Uterus (tissue), 4 donors: Measurements from ENCODE around the gene ATCAY. TPM values are rescaled to one million over a fixed set of nuclear protein-coding genes. Genes with fewer than 3 reads are reported as not detected.

Experiments
- DNase-seq, 2 donors: peaks; one replicate each; pipeline ENCODE4 v3.0.0-alpha.2; 2019 to 2020
- H3K27ac ChIP-seq, 2 donors: fragments of 200-600 bp; sonication (generic); 1 replicate in 1 of 2; 2 replicates in 1 of 2; pipeline ENCODE4 v1.5.1; 2016 to 2018
- H3K27me3 ChIP-seq, 2 donors: fragments of 200-600 bp; sonication (generic); one replicate each; pipeline ENCODE4 v1.5.1; 2018 to 2019; ENCODE audit warnings: control low read depth in 1 of 2
- H3K36me3 ChIP-seq, 2 donors: fragments of 200-600 bp; sonication (generic); one replicate each; pipeline ENCODE4 v1.5.1; 2019; ENCODE audit warnings: control low read depth in 1 of 2
- H3K4me1 ChIP-seq, 2 donors: fragments of 200-600 bp; sonication (generic); one replicate each; pipeline ENCODE4 v1.5.1; 2018 to 2019; ENCODE audit warnings: control low read depth in 1 of 2
- H3K4me3 ChIP-seq, 2 donors: fragments of 200-600 bp; sonication (generic); 1 replicate in 1 of 2; 2 replicates in 1 of 2; pipeline ENCODE4 v1.5.1; 2018 to 2019; ENCODE audit warnings: mild to moderate bottlenecking in 1 of 2
- H3K9me3 ChIP-seq, 2 donors: fragments of 200-600 bp; sonication (generic); one replicate each; pipeline ENCODE4 v1.5.1; 2019; ENCODE audit warnings: control low read depth in 1 of 2
- CTCF ChIP-seq, 4 experiments: fragments of 200-600 bp in 2 of 4; fragments of 450-650 bp in 2 of 4; sonication (generic) in 2 of 4; IDR thresholded peaks; one replicate each; pipeline ENCODE4 v1.5.1; 2016 to 2019; ENCODE audit warnings: antibody characterized with exemption in 4 of 4, mild to moderate bottlenecking in 2 of 4, moderate library complexity in 1 of 4
- POLR2A ChIP-seq, 2 donors: fragments of 450-650 bp; IDR thresholded peaks; one replicate each; pipeline ENCODE4 v1.6.1; 2016; ENCODE audit warnings: antibody characterized with exemption in 2 of 2, mild to moderate bottlenecking in 1 of 2, moderate library complexity in 1 of 2
- intact Hi-C: fragments of 100-400 bp; cut with DNase I; formaldehyde crosslinking; loops from one replicate; pipeline ENCODE4 v1.15.1; 2023; ENCODE audit warnings: low total_unique reads
- total RNA-seq, 4 donors: library from RNA; depleted of rRNA in 3 of 4; stranded (reverse); fragments of >200 nt in 3 of 4; gene quantifications; one replicate each; pipeline versions ENCODE4 v1.1.0 to v1.2.4, GENCODE V29; 2014 to 2023
- donor health status: DM: yes; HTN: yes; CAD: no.

Gene ATCAY
- total RNA-seq, 4 donors from 2014 or later: 0.97 TPM; not detected in 3

DNA sequence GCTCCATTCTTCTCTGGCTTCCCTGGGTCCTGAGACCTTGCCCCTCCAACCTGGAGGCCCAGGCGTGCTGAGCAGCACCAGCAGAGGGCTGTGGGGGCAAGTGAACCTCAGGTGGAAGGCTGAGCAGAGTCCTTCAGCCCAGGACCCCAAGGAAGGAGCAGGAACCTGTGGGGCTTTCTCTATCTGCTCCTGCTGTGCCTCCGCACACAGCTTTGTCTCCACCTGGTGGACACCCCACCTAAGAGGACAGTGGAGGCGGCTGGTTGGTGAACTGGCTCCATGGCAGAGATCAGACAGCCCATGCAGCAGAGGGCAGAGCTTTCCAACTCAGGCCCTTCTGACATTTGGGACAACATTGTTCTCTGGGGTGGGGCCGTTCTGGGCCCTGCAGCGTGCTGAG lies 31.4 kb upstream of the ATCAY start:
- no peak for DNase-seq
- no peak overlapping the region for H3K27ac ChIP-seq
- intact Hi-C loops: no loop called here
- peaks cover 0 to 10% of the 10 kb centered on the region in 2 donors for H3K9me3 ChIP-seq
- no peaks in the 10 kb centered on the region for H3K27me3 ChIP-seq
- TF ChIP-seq CTCF (IDR thresholded peaks at IDR 0.05) (no peak), POLR2A (IDR thresholded peaks at IDR 0.05) (no peak)
- no peak overlapping the region for H3K4me3 ChIP-seq
- no peaks in the 10 kb centered on the region for H3K4me1 ChIP-seq
- H3K36me3 ChIP-seq: no peaks in the 10 kb centered on the region

DNA sequence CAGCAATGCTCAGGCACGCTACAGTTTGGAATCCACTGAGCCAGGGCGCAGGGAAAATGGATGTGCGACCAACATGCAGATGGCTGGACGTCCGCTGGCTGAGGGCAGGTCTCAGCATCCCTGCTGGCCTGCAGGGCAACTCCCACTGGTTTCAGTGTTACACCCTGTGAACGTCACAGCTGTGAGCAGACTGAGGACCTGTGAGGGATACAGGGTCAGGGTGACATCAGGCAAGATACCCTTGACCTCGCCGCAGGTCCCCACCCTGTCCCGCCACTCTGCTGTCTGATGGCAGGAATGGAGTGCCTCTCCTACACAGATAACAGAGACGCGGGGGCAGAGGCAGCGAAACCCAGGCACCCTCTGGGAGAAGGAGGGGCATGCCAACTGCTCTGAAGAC lies 30.7 kb upstream of the ATCAY start:
- no peaks in the 10 kb centered on the region for H3K27me3 ChIP-seq
- no peaks in the 10 kb centered on the region for H3K36me3 ChIP-seq
- H3K4me3 ChIP-seq: no peak overlapping the region
- no peak for DNase-seq
- H3K9me3 ChIP-seq: peaks cover 0 to 10% of the 10 kb centered on the region in 2 donors
- TF ChIP-seq POLR2A (IDR thresholded peaks at IDR 0.05): no peak
- TF ChIP-seq CTCF (IDR thresholded peaks at IDR 0.05): no peak
- no peaks in the 10 kb centered on the region for H3K4me1 ChIP-seq
- intact Hi-C loops: no loop called here
- no peak overlapping the region for H3K27ac ChIP-seq

DNA sequence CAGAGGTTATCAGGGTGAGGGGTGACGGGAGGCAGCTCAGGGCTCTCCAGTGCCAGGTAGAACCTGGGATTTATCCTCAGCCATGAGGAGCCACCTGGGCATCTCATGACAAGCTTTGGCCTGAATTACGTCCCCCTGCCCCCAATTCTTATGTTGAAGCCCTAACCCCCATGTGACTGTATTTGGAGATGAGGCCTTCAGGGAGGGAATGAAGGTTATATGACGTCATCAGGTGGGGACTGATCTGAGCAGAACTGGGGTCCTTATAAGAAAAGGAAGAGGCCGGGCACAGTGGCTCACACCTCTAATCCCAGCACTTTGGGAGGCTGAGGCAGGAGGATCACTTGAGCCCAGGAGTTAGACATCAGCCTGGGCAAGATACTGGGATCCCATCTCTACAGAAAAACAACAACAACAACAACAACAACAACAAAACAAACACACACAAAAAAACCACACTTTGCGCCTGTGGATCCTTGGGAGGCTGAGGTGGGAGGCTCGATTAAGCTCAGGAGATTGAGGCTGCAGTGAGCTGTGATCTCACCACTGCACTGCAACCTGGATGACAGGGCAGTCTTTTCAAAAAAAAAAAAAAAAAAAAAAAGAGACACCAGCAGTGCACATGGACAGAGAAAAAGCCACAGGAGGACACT lies 30.0 kb upstream of the ATCAY start:
- no peak overlapping the region for H3K4me3 ChIP-seq
- H3K36me3 ChIP-seq: no peaks in the 10 kb centered on the region
- H3K4me1 ChIP-seq: no peaks in the 10 kb centered on the region
- H3K9me3 ChIP-seq: peaks cover 0 to 10% of the 10 kb centered on the region in 2 donors
- TF ChIP-seq POLR2A (IDR thresholded peaks at IDR 0.05) (no peak), CTCF (IDR thresholded peaks at IDR 0.05) (no peak)
- no peak overlapping the region for H3K27ac ChIP-seq
- H3K27me3 ChIP-seq: no peaks in the 10 kb centered on the region
- DNase-seq: no peak
- intact Hi-C loops: no loop called here

GRCh38 chr19:3851254-3852176 lies 29.0 kb upstream of the ATCAY start:
- Histone ChIP-seq H3K4me3 (no peak overlapping the region), H3K27ac (no peak overlapping the region), H3K9me3 (peaks cover 0 to 10% of the 10 kb centered on the region in 2 donors), H3K36me3 (no peaks in the 10 kb centered on the region), H3K4me1 (no peaks in the 10 kb centered on the region), H3K27me3 (no peaks in the 10 kb centered on the region)
- no peak for TF ChIP-seq CTCF (IDR thresholded peaks at IDR 0.05)
- no peak for TF ChIP-seq POLR2A (IDR thresholded peaks at IDR 0.05)
- DNase-seq: no peak
- intact Hi-C loops: no loop called here

DNA sequence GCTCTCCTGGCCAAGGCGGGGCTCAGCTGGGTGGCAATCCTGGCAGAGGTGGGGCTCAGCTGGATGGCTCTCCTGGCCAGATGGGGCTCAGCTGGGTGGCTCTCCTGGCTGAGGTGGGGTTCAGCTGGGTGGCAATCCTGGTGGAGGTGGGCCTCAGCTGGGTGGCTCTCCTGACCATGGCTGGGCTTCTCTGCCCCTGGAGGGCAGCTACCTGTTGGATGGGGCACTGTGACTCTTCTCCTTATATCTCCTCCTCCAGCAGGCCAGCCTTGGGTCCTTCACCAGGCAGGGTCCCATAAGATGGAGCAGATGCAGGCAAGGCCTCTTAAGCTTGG lies 28.3 kb upstream of the ATCAY start:
- Histone ChIP-seq H3K4me1 (no peaks in the 10 kb centered on the region), H3K4me3 (no peak overlapping the region), H3K36me3 (no peaks in the 10 kb centered on the region), H3K9me3 (peaks cover 0 to 10% of the 10 kb centered on the region in 2 donors), H3K27ac (no peak overlapping the region), H3K27me3 (no peaks in the 10 kb centered on the region)
- intact Hi-C loops: no loop called here
- no peak for TF ChIP-seq CTCF (IDR thresholded peaks at IDR 0.05)
- TF ChIP-seq POLR2A (IDR thresholded peaks at IDR 0.05): no peak
- DNase-seq: no peak
